Endometrium (tissue), 2 donors: ENCODE measurements around the gene ROBO3.

ENCODE experiments used
- FAIRE-seq: peaks from 2 replicates; lab custom pipeline; 2012; peaks lifted over from hg19 to GRCh38; lab: Jason Lieb, UNC
- donor health status: control.
- donor health status: control.

ROBO3 gene

GRCh38 chr11:124865181-124865901 is at the start of gene ROBO3:
Gene ROBO3, plus strand, starts transcription at chr11:124865432. Its CDS starts 146 bp downstream, at chr11:124865578.
- FAIRE-seq = no peak

- no peak for FAIRE-seq
These were observed 48.2 kb upstream of the ROBO3 start for GRCh38 chr11:124817036-124817435.

GRCh38 chr11:124821995-124822730 is 43.1 kb upstream of the ROBO3 start:
- no peak for FAIRE-seq

- no peak for FAIRE-seq
These were observed 41.5 kb upstream of the ROBO3 start for GRCh38 chr11:124823512-124824376.

- FAIRE-seq = no peak
These were observed 39.4 kb upstream of the ROBO3 start for GRCh38 chr11:124825876-124826275.

- no peak for FAIRE-seq
These were observed 35.2 kb upstream of the ROBO3 start for GRCh38 chr11:124829986-124830385.

- FAIRE-seq = no peak
These were observed 34.5 kb upstream of the ROBO3 start for GRCh38 chr11:124830749-124831148.

- FAIRE-seq = no peak
These were observed 33.3 kb upstream of the ROBO3 start for GRCh38 chr11:124831897-124832296.

GRCh38 chr11:124832571-124832970 is 32.7 kb upstream of the ROBO3 start:
- FAIRE-seq = no peak

- FAIRE-seq = no peak
These were observed 30.6 kb upstream of the ROBO3 start for GRCh38 chr11:124834526-124835180.

- FAIRE-seq = no peak
These were observed 29.3 kb upstream of the ROBO3 start for GRCh38 chr11:124835918-124836317.

- peak; percentile 72 for FAIRE-seq
These were observed 27.8 kb upstream of the ROBO3 start for GRCh38 chr11:124837491-124837856.

- FAIRE-seq = no peak
These were observed 26.5 kb upstream of the ROBO3 start for GRCh38 chr11:124838805-124839127.

- FAIRE-seq = no peak
These were observed 25.9 kb upstream of the ROBO3 start for GRCh38 chr11:124839128-124839971.

GRCh38 chr11:124839972-124840621 is 25.1 kb upstream of the ROBO3 start:
- no peak for FAIRE-seq

- FAIRE-seq = no peak
These were observed 24.6 kb upstream of the ROBO3 start for GRCh38 chr11:124840666-124841065.

GRCh38 chr11:124841201-124841600 is 24.0 kb upstream of the ROBO3 start:
- FAIRE-seq = no peak

- no peak for FAIRE-seq
These were observed 23.4 kb upstream of the ROBO3 start for GRCh38 chr11:124841840-124842239.

- no peak for FAIRE-seq
These were observed 22.9 kb upstream of the ROBO3 start for GRCh38 chr11:124842305-124842704.

GRCh38 chr11:124843616-124843910 is 21.7 kb upstream of the ROBO3 start:
- no peak for FAIRE-seq

GRCh38 chr11:124844664-124845079 is 20.6 kb upstream of the ROBO3 start:
- FAIRE-seq = no peak
